IPS-18a (cell line): Measurements from ENCODE around the gene HOXC4.
A peak's percentile ranks its signal among the peaks of the same experiment; 100 is the strongest.

Experiments used
- H3K27ac ChIP-seq: one replicate; pipeline ENCODE4 v1.5.1; 2013; ENCODE audit warnings: low read length
- H3K27me3 ChIP-seq: one replicate; pipeline ENCODE4 v1.6.1; 2013; ENCODE audit warnings: mild to moderate bottlenecking, low read length; ENCODE audit not compliant: control insufficient read depth, insufficient read depth
- H3K36me3 ChIP-seq: one replicate; pipeline ENCODE4 v1.6.1; 2013; ENCODE audit warnings: low read depth, low read length; ENCODE audit not compliant: control insufficient read depth
- H3K4me1 ChIP-seq: one replicate; pipeline ENCODE4 v1.6.1; 2013; ENCODE audit warnings: low read depth, low read length; ENCODE audit not compliant: control insufficient read depth
- H3K4me3 ChIP-seq: one replicate; pipeline ENCODE4 v1.5.1; 2013; ENCODE audit warnings: low read length
- H3K9ac ChIP-seq: one replicate; pipeline ENCODE4 v1.6.1; 2013; ENCODE audit warnings: mild to moderate bottlenecking, low read length, moderate library complexity
- H3K9me3 ChIP-seq: one replicate; pipeline ENCODE4 v1.6.1; 2013; ENCODE audit warnings: low read depth, low read length; ENCODE audit not compliant: control insufficient read depth

Gene HOXC4

DNA sequence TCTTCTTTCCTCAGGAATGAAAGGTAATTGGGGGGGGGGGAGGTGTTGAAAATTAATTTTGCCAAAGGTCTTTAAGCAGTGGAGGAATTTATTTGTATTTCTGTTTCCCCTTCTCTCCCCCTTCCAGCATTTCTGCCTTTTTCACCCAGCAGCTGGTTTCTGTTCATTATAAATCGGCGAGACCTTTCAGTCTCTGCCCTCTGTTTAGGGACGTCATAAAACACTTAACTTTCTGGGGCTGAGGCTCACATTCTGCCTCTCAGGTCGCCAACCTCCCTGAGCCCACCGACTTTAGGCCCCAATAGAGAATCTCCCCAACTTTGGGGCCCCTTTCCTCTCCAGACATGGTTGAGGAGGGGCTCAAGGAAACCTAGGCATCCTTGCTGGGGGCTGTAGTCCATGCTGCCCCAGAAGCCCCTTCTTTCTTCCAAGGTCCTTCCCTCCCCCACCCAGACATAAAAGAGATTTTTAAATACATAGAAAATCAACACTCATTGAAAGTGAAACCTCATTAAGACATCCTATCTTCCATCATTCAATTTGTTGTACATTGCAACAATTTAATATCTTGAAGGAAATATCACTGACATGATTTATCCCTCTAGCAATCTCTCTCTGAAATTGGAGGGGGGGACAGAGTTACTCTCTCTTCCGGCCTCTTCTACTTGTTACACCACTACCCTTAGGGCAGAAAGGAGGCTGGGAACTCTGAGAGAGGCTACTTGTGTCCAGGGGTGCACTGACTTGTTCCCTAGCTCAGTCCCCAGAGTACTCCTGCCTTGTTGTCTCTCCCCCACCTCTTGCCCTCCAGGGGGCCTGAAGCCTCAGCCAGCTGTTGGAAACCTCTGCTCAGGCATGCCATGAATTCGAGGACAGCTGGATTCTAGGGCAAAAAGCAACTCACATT is 27.9 kb upstream of the HOXC4 start:
- H3K27ac ChIP-seq = no peak overlapping the region
- no peaks in the 10 kb centered on the region for H3K9me3 ChIP-seq
- H3K36me3 ChIP-seq = no peaks in the 10 kb centered on the region
- H3K9ac ChIP-seq = no peak overlapping the region
- H3K4me1 ChIP-seq = no peaks in the 10 kb centered on the region
- H3K4me3 ChIP-seq = no peak overlapping the region
- peaks cover 100% of the 10 kb centered on the region for H3K27me3 ChIP-seq

GRCh38 chr12:54026640-54027441 is 26.8 kb upstream of the HOXC4 start:
- Histone ChIP-seq H3K9ac (no peak overlapping the region), H3K36me3 (no peaks in the 10 kb centered on the region), H3K4me1 (no peaks in the 10 kb centered on the region), H3K9me3 (no peaks in the 10 kb centered on the region), H3K4me3 (no peak overlapping the region), H3K27ac (no peak overlapping the region), H3K27me3 (peaks cover 100% of the 10 kb centered on the region)

- Histone ChIP-seq H3K27me3 (peaks cover 100% of the 10 kb centered on the region), H3K9me3 (no peaks in the 10 kb centered on the region), H3K4me3 (no peak overlapping the region), H3K9ac (no peak overlapping the region), H3K27ac (no peak overlapping the region), H3K4me1 (no peaks in the 10 kb centered on the region), H3K36me3 (no peaks in the 10 kb centered on the region)
Measured at GRCh38 chr12:54027442-54027786, 26.2 kb upstream of the HOXC4 start.

DNA sequence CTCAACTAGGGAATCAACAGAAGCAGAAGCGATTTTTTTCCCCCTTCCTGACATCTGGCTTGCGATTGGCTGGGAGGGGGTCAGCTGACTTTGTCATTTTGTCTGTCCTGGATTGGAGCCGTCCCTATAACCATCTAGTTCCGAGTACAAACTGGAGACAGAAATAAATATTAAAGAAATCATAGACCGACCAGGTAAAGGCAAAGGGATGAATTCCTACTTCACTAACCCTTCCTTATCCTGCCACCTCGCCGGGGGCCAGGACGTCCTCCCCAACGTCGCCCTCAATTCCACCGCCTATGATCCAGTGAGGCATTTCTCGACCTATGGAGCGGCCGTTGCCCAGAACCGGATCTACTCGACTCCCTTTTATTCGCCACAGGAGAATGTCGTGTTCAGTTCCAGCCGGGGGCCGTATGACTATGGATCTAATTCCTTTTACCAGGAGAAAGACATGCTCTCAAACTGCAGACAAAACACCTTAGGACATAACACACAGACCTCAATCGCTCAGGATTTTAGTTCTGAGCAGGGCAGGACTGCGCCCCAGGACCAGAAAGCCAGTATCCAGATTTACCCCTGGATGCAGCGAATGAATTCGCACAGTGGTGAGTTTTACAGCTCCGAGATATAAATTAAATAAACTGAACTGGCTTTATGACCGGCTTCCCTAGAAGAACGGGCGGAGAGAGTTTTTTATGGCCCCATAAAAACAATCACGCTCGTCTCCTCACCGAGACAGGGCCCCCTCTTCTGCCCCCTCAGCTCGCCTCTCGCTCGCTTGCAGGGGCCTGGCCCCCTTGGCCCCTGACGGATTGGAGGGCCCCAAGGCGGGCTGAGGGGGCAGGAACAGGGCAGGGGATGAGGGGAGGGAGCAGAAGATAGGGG is 25.1 kb upstream of the HOXC4 start, which contains the start of gene HOXC6:
Gene HOXC6 (plus strand): TSS at position 127 of the 888 bp plus-strand sequence. CDS start 82 bp downstream, at position 209.
- Histone ChIP-seq H3K4me3 (no peak within 1 kb of the TSS), H3K27me3 (peaks cover 100% of the 10 kb centered on the region), H3K9me3 (no peaks in the 10 kb centered on the region), H3K4me1 (no peaks in the 10 kb centered on the region), H3K9ac (no peak within 1 kb of the TSS), H3K36me3 (no peaks in the 10 kb centered on the region), H3K27ac (no peak within 1 kb of the TSS)

- Histone ChIP-seq H3K36me3 (no peaks in the 10 kb centered on the region), H3K9me3 (no peaks in the 10 kb centered on the region), H3K4me1 (no peaks in the 10 kb centered on the region), H3K4me3 (peak overlapping the region; percentile 6), H3K27ac (no peak overlapping the region), H3K27me3 (peaks cover 100% of the 10 kb centered on the region), H3K9ac (no peak overlapping the region)
Measured at GRCh38 chr12:54029529-54030441, 23.9 kb upstream of the HOXC4 start.

DNA sequence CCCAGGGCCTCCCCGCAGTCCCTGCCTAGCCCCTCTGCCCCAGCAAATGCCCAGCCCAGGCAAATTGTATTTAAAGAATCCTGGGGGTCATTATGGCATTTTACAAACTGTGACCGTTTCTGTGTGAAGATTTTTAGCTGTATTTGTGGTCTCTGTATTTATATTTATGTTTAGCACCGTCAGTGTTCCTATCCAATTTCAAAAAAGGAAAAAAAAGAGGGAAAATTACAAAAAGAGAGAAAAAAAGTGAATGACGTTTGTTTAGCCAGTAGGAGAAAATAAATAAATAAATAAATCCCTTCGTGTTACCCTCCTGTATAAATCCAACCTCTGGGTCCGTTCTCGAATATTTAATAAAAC is 23.2 kb upstream of the HOXC4 start:
- Histone ChIP-seq H3K27me3 (peaks cover 100% of the 10 kb centered on the region), H3K27ac (no peak overlapping the region), H3K9ac (no peak overlapping the region), H3K4me1 (no peaks in the 10 kb centered on the region), H3K36me3 (no peaks in the 10 kb centered on the region), H3K9me3 (no peaks in the 10 kb centered on the region), H3K4me3 (no peak overlapping the region)

DNA sequence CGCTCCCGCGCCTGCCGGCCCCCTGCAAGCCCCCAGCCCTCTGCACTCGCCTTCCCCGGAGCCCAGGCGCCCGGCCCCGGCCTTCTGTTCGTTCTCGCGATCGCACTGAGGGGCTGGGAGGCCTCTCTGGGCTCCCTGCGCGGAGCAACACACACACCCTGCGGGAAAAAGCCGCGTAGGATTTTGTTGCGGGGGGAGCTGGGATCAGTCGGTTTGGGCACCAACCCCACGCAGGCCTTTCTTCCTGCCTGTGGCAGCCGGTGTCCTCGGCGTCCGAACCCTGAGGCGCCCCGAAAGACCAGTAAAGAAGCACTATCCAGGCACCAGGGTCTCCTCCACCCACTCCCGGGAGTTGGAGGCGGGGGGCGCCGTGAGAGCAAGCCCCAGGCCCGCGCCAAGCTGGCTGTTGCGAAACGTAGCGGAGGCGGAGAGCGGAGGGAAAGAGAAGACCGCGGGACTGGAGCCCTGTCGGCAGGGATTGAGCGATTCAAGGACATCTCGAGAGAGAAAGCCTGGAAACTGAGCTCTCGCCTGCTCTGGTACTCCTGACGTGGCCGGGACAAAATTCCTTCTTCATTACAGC is 22.7 kb upstream of the HOXC4 start:
- H3K9ac ChIP-seq = no peak overlapping the region
- H3K4me3 ChIP-seq = no peak overlapping the region
- H3K4me1 ChIP-seq = no peaks in the 10 kb centered on the region
- no peaks in the 10 kb centered on the region for H3K9me3 ChIP-seq
- H3K36me3 ChIP-seq = no peaks in the 10 kb centered on the region
- H3K27me3 ChIP-seq = peaks cover 100% of the 10 kb centered on the region
- H3K27ac ChIP-seq = no peak overlapping the region

GRCh38 chr12:54031480-54031879 is 22.2 kb upstream of the HOXC4 start:
- no peak overlapping the region for H3K27ac ChIP-seq

GRCh38 chr12:54032086-54032619 is 21.5 kb upstream of the HOXC4 start:
- Histone ChIP-seq H3K27me3 (peaks cover 100% of the 10 kb centered on the region), H3K4me3 (no peak overlapping the region), H3K4me1 (no peaks in the 10 kb centered on the region)

More at GRCh38 chr12:54031480-54031879, 22.2 kb upstream of the HOXC4 start:
- no peak overlapping the region for H3K9ac ChIP-seq
- H3K4me3 ChIP-seq = no peak overlapping the region
- peaks cover 100% of the 10 kb centered on the region for H3K27me3 ChIP-seq
- H3K36me3 ChIP-seq = no peaks in the 10 kb centered on the region
- H3K4me1 ChIP-seq = no peaks in the 10 kb centered on the region
- no peaks in the 10 kb centered on the region for H3K9me3 ChIP-seq

DNA sequence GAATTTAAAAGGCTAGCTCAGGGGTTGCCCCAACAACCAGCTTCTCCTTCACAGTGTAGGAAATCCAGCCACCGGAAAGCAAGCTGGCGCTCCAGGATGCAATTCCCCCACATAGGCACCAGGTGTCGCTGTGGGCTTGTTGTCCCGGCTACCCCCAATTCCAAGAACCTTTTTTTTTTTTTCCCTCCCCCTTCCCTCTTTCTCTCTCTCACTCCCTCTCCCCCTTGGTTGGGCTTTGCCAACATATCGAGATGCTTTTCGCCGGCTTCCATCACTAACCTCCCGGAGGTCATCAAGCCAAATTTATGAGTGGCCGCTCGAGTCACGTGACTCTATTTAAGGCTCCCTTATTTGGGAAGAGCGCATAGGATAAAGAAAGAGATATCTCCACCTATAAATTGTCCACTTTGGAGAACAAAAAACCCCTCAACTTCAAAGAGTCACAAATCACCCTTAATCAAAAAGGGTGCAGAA is 21.0 kb upstream of the HOXC4 start, which contains the start of gene HOXC5:
Gene HOXC5 (plus strand): TSS at position 424 of the 474 bp plus-strand sequence. CDS start 73 bp downstream, outside the sequence.
- no peak within 1 kb of the TSS for H3K27ac ChIP-seq
- no peaks in the 10 kb centered on the region for H3K9me3 ChIP-seq
- peaks cover 100% of the 10 kb centered on the region for H3K27me3 ChIP-seq
- no peaks in the 10 kb centered on the region for H3K4me1 ChIP-seq
- no peak within 1 kb of the TSS for H3K4me3 ChIP-seq
- no peak within 1 kb of the TSS for H3K9ac ChIP-seq
- no peaks in the 10 kb centered on the region for H3K36me3 ChIP-seq

More at GRCh38 chr12:54032086-54032619, 21.5 kb upstream of the HOXC4 start:
- no peaks in the 10 kb centered on the region for H3K36me3 ChIP-seq
- no peaks in the 10 kb centered on the region for H3K9me3 ChIP-seq
- H3K27ac ChIP-seq = no peak overlapping the region
- H3K9ac ChIP-seq = no peak overlapping the region
